K562 (cell line): ENCODE results near the gene RNH1. TPM values are rescaled to one million over a fixed set of nuclear protein-coding genes. Genes with fewer than 3 reads are reported as not detected.

Experiments
- NFXL1 ChIP-seq: fragments of 450-650 bp; formaldehyde crosslinking; IDR thresholded peaks from 2 replicates; pipeline ENCODE4 v1.4.0; 2021; ENCODE audit warnings: mild to moderate bottlenecking
- NR4A1 ChIP-seq, 2 experiments: fragments of 250-450 bp in 1 of 2; fragments of 450-650 bp in 1 of 2; sonication (Bioruptor Pico) in 1 of 2; IDR thresholded peaks; 2 replicates each; pipeline versions ENCODE4 v1.4.0 to v1.6.1; 2016 to 2020; ENCODE audit warnings: mild to moderate bottlenecking in 2 of 2, missing compliant biosample characterization in 1 of 2, missing genetic modification characterization in 1 of 2, moderate library complexity in 1 of 2
- RFX5 ChIP-seq: IDR thresholded peaks from 2 replicates; pipeline ENCODE4 v1.6.1; 2011; ENCODE audit warnings: low read depth, mild to moderate bottlenecking, improper control_type of control experiment, low read length
- TAL1 ChIP-seq: fragments of 450-650 bp; IDR thresholded peaks from 2 replicates; pipeline ENCODE4 v1.6.1; 2016; ENCODE audit warnings: mild to moderate bottlenecking
- XRCC3 ChIP-seq: fragments of 450-650 bp; IDR thresholded peaks from 2 replicates; pipeline ENCODE4 v1.6.1; 2017; ENCODE audit warnings: mild to moderate bottlenecking, moderate library complexity
- ZC3H8 ChIP-seq: fragments of 450-650 bp; IDR thresholded peaks from 2 replicates; pipeline ENCODE4 v1.6.1; 2017
- ZNF174 ChIP-seq: fragments of 250-450 bp; sonication (Bioruptor Pico); IDR thresholded peaks from 2 replicates; pipeline ENCODE4 v1.4.0; 2020; ENCODE audit warnings: mild to moderate bottlenecking
- ZNF316 ChIP-seq: fragments of 450-650 bp; IDR thresholded peaks from 2 replicates; pipeline ENCODE4 v1.6.1; 2016
- polyA plus RNA-seq, 8 experiments: library from polyadenylated mRNA; depleted of rRNA in 4 of 8; stranded (reverse) in 5 of 8; unstranded in 3 of 8; fragments of >200 nt; fragmentation: Nextera tagmentation in 2 of 8; fragmentation: Illumina TruSeq in 1 of 8; extraction: Ambion mirVana in 2 of 8; extraction: Trizol in 1 of 8; gene quantifications; 2 replicates each; pipeline versions ENCODE4 v1.2.1 to v1.2.3, GENCODE V29; 2011 to 2014; ENCODE audit warnings: inconsistent platforms in 1 of 8, missing spikeins in 1 of 8
- total RNA-seq, 7 experiments: library from RNA; depleted of rRNA in 6 of 7; stranded (reverse); fragments of >200 nt in 6 of 7; fragmentation: Illumina TruSeq in 2 of 7; extraction: Trizol in 2 of 7; gene quantifications; 2 replicates each; pipeline versions ENCODE4 v1.2.1 to v1.2.3, GENCODE V29; 2011 to 2021; ENCODE audit warnings: low replicate concordance in 1 of 7
- TF ChIP-seq, protein P1 (sequence below): sonication (generic); formaldehyde crosslinking; IDR thresholded peaks from 2 replicates; pipeline ENCODE4 v1.8.1; 2023; ENCODE audit warnings: missing genetic modification reagents, mild to moderate bottlenecking, borderline replicate concordance
- TF ChIP-seq, protein P2 (sequence below): fragments of 450-650 bp; IDR thresholded peaks from 2 replicates; pipeline ENCODE4 v1.6.1; 2016; ENCODE audit warnings: low read depth
- TF ChIP-seq, protein P3 (sequence below): sonication (generic); formaldehyde crosslinking; IDR thresholded peaks from 2 replicates; pipeline ENCODE4 v1.8.0; 2022; ENCODE audit warnings: missing genetic modification reagents, mild to moderate bottlenecking, borderline replicate concordance
- TF ChIP-seq, protein P4 (sequence below): fragments of 450-650 bp; IDR thresholded peaks from 2 replicates; pipeline ENCODE4 v1.6.1; 2014; ENCODE audit warnings: low read depth, mild to moderate bottlenecking, moderate library complexity, borderline replicate concordance

RNH1 gene
- total and polyA plus RNA-seq, 9 of the 15 experiments (the other 6 are each of a cell fraction or from before 2014, with no cell fraction given), result 2.5 to 160 (median 44.3) TPM

- TF ChIP-seq, protein P1, sequence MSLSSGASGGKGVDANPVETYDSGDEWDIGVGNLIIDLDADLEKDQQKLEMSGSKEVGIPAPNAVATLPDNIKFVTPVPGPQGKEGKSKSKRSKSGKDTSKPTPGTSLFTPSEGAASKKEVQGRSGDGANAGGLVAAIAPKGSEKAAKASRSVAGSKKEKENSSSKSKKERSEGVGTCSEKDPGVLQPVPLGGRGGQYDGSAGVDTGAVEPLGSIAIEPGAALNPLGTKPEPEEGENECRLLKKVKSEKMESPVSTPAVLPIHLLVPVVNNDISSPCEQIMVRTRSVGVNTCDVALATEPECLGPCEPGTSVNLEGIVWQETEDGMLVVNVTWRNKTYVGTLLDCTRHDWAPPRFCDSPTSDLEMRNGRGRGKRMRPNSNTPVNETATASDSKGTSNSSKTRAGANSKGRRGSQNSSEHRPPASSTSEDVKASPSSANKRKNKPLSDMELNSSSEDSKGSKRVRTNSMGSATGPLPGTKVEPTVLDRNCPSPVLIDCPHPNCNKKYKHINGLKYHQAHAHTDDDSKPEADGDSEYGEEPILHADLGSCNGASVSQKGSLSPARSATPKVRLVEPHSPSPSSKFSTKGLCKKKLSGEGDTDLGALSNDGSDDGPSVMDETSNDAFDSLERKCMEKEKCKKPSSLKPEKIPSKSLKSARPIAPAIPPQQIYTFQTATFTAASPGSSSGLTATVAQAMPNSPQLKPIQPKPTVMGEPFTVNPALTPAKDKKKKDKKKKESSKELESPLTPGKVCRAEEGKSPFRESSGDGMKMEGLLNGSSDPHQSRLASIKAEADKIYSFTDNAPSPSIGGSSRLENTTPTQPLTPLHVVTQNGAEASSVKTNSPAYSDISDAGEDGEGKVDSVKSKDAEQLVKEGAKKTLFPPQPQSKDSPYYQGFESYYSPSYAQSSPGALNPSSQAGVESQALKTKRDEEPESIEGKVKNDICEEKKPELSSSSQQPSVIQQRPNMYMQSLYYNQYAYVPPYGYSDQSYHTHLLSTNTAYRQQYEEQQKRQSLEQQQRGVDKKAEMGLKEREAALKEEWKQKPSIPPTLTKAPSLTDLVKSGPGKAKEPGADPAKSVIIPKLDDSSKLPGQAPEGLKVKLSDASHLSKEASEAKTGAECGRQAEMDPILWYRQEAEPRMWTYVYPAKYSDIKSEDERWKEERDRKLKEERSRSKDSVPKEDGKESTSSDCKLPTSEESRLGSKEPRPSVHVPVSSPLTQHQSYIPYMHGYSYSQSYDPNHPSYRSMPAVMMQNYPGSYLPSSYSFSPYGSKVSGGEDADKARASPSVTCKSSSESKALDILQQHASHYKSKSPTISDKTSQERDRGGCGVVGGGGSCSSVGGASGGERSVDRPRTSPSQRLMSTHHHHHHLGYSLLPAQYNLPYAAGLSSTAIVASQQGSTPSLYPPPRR (CRISPR knock-in tag), result no peak
- no peak for TF ChIP-seq ZNF174 (CRISPR knock-in tag)
- TF ChIP-seq ZNF316, result peak; percentile 49
- TF ChIP-seq, protein P2, sequence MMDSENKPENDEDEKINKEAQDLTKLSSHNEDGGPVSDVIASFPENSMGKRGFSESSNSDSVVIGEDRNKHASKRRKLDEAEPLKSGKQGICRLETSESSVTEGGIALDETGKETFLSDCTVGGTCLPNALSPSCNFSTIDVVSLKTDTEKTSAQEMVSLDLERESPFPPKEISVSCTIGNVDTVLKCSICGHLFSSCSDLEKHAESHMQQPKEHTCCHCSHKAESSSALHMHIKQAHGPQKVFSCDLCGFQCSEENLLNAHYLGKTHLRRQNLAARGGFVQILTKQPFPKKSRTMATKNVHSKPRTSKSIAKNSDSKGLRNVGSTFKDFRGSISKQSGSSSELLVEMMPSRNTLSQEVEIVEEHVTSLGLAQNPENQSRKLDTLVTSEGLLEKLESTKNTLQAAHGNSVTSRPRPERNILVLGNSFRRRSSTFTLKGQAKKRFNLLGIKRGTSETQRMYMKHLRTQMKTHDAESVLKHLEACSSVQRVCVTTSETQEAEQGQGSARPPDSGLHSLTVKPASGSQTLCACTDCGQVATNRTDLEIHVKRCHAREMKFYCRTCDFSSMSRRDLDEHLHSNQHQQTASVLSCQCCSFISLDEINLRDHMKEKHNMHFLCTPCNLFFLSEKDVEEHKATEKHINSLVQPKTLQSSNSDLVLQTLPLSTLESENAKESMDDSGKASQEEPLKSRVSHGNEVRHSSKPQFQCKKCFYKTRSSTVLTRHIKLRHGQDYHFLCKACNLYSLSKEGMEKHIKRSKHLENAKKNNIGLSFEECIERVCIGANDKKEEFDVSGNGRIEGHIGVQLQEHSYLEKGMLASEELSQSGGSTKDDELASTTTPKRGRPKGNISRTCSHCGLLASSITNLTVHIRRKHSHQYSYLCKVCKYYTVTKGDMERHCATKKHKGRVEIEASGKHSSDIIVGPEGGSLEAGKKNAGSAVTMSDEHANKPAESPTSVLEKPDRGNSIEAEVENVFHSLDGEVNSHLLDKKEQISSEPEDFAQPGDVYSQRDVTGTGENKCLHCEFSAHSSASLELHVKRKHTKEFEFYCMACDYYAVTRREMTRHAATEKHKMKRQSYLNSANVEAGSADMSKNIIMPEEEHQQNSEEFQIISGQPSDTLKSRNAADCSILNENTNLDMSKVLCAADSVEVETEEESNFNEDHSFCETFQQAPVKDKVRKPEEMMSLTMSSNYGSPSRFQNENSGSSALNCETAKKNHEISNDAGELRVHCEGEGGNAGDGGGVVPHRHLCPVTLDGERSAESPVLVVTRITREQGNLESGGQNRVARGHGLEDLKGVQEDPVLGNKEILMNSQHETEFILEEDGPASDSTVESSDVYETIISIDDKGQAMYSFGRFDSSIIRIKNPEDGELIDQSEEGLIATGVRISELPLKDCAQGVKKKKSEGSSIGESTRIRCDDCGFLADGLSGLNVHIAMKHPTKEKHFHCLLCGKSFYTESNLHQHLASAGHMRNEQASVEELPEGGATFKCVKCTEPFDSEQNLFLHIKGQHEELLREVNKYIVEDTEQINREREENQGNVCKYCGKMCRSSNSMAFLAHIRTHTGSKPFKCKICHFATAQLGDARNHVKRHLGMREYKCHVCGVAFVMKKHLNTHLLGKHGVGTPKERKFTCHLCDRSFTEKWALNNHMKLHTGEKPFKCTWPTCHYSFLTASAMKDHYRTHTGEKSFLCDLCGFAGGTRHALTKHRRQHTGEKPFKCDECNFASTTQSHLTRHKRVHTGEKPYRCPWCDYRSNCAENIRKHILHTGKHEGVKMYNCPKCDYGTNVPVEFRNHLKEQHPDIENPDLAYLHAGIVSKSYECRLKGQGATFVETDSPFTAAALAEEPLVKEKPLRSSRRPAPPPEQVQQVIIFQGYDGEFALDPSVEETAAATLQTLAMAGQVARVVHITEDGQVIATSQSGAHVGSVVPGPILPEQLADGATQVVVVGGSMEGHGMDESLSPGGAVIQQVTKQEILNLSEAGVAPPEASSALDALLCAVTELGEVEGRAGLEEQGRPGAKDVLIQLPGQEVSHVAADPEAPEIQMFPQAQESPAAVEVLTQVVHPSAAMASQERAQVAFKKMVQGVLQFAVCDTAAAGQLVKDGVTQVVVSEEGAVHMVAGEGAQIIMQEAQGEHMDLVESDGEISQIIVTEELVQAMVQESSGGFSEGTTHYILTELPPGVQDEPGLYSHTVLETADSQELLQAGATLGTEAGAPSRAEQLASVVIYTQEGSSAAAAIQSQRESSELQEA, result no peak
- TF ChIP-seq RFX5, result no peak
- TF ChIP-seq NFXL1, result no peak
- no peak for TF ChIP-seq TAL1
- TF ChIP-seq ZC3H8, result no peak
- TF ChIP-seq, protein P3, sequence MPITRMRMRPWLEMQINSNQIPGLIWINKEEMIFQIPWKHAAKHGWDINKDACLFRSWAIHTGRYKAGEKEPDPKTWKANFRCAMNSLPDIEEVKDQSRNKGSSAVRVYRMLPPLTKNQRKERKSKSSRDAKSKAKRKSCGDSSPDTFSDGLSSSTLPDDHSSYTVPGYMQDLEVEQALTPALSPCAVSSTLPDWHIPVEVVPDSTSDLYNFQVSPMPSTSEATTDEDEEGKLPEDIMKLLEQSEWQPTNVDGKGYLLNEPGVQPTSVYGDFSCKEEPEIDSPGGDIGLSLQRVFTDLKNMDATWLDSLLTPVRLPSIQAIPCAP (CRISPR knock-in tag), result peak; percentile 23; the same call in 1 of the 2 replicates
- TF ChIP-seq, protein P4, sequence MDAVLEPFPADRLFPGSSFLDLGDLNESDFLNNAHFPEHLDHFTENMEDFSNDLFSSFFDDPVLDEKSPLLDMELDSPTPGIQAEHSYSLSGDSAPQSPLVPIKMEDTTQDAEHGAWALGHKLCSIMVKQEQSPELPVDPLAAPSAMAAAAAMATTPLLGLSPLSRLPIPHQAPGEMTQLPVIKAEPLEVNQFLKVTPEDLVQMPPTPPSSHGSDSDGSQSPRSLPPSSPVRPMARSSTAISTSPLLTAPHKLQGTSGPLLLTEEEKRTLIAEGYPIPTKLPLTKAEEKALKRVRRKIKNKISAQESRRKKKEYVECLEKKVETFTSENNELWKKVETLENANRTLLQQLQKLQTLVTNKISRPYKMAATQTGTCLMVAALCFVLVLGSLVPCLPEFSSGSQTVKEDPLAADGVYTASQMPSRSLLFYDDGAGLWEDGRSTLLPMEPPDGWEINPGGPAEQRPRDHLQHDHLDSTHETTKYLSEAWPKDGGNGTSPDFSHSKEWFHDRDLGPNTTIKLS, result peak; percentile 70
- no peak for TF ChIP-seq XRCC3
- 0 out of 2 replicates have a peak, but pooled peaks have one; percentile 14 for TF ChIP-seq NR4A1 (CRISPR knock-in tag; IDR thresholded peaks at IDR 0.05)
- TF ChIP-seq NR4A1 (tag; IDR thresholded peaks at IDR 0.05), result peak; percentile 69; the same call in 1 of the 2 replicates
Observed at GRCh38 chr11:518463-519202, 11.6 kb upstream of the RNH1 start (continued).
